Measurements from ENCODE around the gene FLACC1. TPM values are rescaled to one million over a fixed set of nuclear protein-coding genes. Genes with fewer than 3 reads are reported as not detected.

FLACC1 gene
- total and polyA plus RNA-seq, 2 of the 8 experiments (the other 6 are each of a cell fraction or from before 2014, with no cell fraction given): 0.58 TPM; not detected in 1

DNA sequence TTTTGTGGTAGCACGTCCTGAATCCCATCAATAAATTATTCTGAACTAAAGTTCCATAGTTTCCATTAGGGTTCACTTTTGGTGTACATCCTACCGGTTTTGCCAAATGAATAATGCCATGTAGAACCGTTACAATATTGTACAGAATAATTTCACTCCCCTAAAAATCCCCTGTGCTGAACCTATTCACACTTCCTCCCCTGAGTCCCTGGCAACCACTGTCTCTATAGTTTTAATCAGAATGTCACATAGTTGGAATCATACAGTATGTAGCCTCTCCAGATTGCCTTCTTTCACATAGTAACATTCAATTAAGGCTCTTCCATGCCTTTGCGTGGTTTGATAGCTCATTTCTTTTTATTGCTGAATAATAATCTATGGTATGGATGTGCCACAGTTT, 106.4 kb downstream of the FLACC1 start:
- Histone ChIP-seq H2BK15ac (ENCODE audit: low read length) (no peak overlapping the region), H3K4ac (replicated peaks; ENCODE audit: insufficient read length, low read depth, low read length) (no peak overlapping the region), H3K14ac (ENCODE audit: insufficient read length) (no peak overlapping the region), H3K23ac (ENCODE audit: insufficient read length) (no peak overlapping the region), H3K9ac (replicated peaks in 1 of 4; ENCODE audit: extremely low read depth in 1 of 4, low read depth in 3 of 4, low read length in 3 of 4) (no peak overlapping the region), H3K79me1 (ENCODE audit: low read depth, low read length) (no peaks in the 10 kb centered on the region), H2AK5ac (ENCODE audit: low read depth, low read length) (no peak overlapping the region), H2BK120ac (replicated peaks; ENCODE audit: low read depth, low read length) (no peak overlapping the region), H2BK20ac (ENCODE audit: low read length) (no peak overlapping the region), H4K20me1 (replicated peaks in 1 of 2; ENCODE audit: control insufficient read depth in 1 of 2, insufficient read depth in 2 of 2, low read length in 2 of 2) (no peaks in the 10 kb centered on the region), H2AFZ (ENCODE audit: low read length) (no peak overlapping the region), H4K91ac (replicated peaks; ENCODE audit: insufficient read length, low read length) (no peak overlapping the region), H3K9me3 (ENCODE audit: insufficient read depth in 2 of 2, low read depth in 1 of 2, low read length in 1 of 2) (no peaks in the 10 kb centered on the region), H2BK5ac (ENCODE audit: low read depth, low read length) (no peak overlapping the region), H3K56ac (replicated peaks; ENCODE audit: insufficient read length, low read depth, low read length) (no peak overlapping the region), H3K27me3 (replicated peaks in 1 of 4; ENCODE audit: control insufficient read depth in 3 of 4, extremely low read depth in 1 of 4, insufficient read depth in 3 of 4, low read length in 3 of 4) (no peaks in the 10 kb centered on the region), H3K27ac (ENCODE audit: low read depth, low read length) (no peak overlapping the region), H3K36me3 (ENCODE audit: control insufficient read depth in 2 of 4, insufficient read depth in 4 of 4, low read length in 3 of 4) (no peaks in the 10 kb centered on the region), H3K18ac (ENCODE audit: extremely low read depth, low read length) (no peak overlapping the region), H3K4me1 (replicated peaks in 1 of 4; ENCODE audit: control insufficient read depth in 3 of 4, insufficient read depth in 4 of 4, low read length in 3 of 4) (peaks cover 0 to 5% (median 0%) of the 10 kb centered on the region in 4 experiments; a peak in 2 of 7 replicates), H3K4me3 (ENCODE audit: extremely low read depth in 1 of 4, insufficient read depth in 2 of 4, low read depth in 3 of 4, low read length in 4 of 4) (no peak overlapping the region), H4K5ac (ENCODE audit: insufficient read length, low read depth, low read length) (no peak overlapping the region), H3K79me2 (ENCODE audit: control insufficient read depth in 1 of 2, insufficient read depth in 2 of 2, low read length in 2 of 2) (no peaks in the 10 kb centered on the region), H4K8ac (ENCODE audit: extremely low read depth, insufficient read depth, low read length) (no peak overlapping the region), H3K4me2 (ENCODE audit: insufficient read depth in 1 of 2, low read depth in 2 of 2, low read length in 2 of 2) (no peak overlapping the region), H3K23me2 (ENCODE audit: low read depth, low read length) (no peaks in the 10 kb centered on the region), H2BK12ac (ENCODE audit: low read depth, low read length) (no peak overlapping the region)
- FAIRE-seq (no peak), DNase-seq (ENCODE audit: low read depth in 1 of 2, low spot score in 2 of 2) (no peak)
- CTCF ChIA-PET (ENCODE audit: partially characterized antibody): interaction anchor here (0.5 to 1.1 kb wide), 2 partner anchors 20 to 111 kb away, joined by 3 read pairs; no protein-coding TSS in a partner anchor
- WGBS, 2 experiments (ENCODE audit: extremely low coverage in 1 of 2, insufficient coverage in 1 of 2, insufficient read length in 1 of 2, insufficient replicate concordance in 2 of 2, low coverage in 1 of 2, low lambda C conversion rate in 2 of 2, missing lambda C conversion rate in 1 of 2): 88% methylated on average over 4 of the region's 4 CpGs; no CpG with 5 or more reads in 1 of the 2 experiments
- POLR2A ChIA-PET (ENCODE audit: partially characterized antibody): no interaction called here
- TF ChIP-seq SIN3A (conservative IDR thresholded peaks at IDR 0.05 in 1 of 2, IDR thresholded peaks at IDR 0.05 in 1 of 2; ENCODE audit: low read depth in 1 of 2, low read length in 2 of 2) (no peak), CEBPB (IDR thresholded peaks at IDR 0.05; ENCODE audit: low read depth, low read length) (no peak), CREB1 (IDR thresholded peaks at IDR 0.05) (no peak), JUND (IDR thresholded peaks at IDR 0.05; ENCODE audit: low read length) (no peak), USF2 (IDR thresholded peaks at IDR 0.05; ENCODE audit: low read length) (no peak), CBX8 (IDR thresholded peaks at IDR 0.05; ENCODE audit: borderline replicate concordance, low read depth, low read length) (no peak), CTBP2 (IDR thresholded peaks at IDR 0.05; ENCODE audit: borderline replicate concordance, insufficient read depth, insufficient read length, low read length) (no peak), CTCF (IDR thresholded peaks at IDR 0.05; ENCODE audit: control extremely low read depth in 1 of 3, insufficient read depth in 1 of 3, low read depth in 1 of 3, low read length in 3 of 3) (no peak), HDAC6 (IDR thresholded peaks at IDR 0.05; ENCODE audit: low read depth, low read length) (no peak), E2F6 (IDR thresholded peaks at IDR 0.05) (no peak)

Measured in H1 (cell line).